GM12872 (cell line): Measurements from ENCODE around the gene TMEM54.

Source experiments
- TF ChIP-seq, protein P1 (sequence below): IDR thresholded peaks from 3 replicates; pipeline ENCODE4 v1.5.1; 2011; ENCODE audit warnings: low read depth, mild to moderate bottlenecking, low read length, moderate library complexity; ENCODE audit not compliant: insufficient read depth

Gene TMEM54, protein sequence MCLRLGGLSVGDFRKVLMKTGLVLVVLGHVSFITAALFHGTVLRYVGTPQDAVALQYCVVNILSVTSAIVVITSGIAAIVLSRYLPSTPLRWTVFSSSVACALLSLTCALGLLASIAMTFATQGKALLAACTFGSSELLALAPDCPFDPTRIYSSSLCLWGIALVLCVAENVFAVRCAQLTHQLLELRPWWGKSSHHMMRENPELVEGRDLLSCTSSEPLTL

DNA sequence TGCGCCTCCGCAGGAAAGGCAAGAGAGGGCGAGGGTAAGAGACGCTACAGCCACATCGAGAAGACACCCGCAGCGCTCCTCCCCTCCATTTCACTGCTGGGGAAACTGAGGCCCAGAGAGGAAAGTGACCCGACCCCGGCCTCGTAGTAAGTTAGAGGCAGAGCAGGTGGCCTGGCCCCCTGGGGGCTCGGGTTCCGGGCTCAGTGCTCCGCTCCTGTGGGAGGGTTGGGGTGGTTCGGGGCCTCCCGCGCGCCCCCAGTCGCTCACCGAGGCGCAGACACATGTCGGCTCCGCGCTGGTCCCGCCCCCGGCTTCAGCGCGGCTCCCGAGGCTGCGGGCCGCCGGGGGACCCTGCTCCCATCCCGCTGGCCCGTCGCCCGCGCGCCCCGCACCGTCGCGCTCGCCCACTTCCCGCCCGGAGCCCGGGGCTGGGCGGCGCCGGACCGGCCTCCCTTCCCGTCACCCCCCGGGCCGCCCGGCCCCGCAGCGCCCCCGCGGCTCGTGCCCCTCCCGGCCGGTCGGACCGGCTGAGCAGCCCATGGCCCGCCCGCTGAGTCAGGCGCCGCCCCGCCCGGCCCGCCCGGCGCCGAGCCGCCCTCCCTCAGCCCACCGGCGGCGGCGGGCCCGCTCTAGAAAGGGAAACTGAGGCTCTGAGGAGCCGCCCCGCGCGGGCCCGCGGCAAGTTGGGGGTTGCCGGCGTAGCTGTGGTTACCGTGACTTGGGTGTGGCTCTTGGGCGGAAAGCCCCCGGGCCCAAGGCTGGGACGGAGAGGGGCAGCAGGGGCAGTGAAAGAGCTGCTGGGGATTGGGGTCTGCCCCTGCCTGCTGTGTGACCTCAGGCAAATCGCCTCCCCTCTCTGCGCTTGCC is at the start of gene TMEM54:
Gene TMEM54 (minus strand): TSS at position 434 of the 867 bp plus-strand sequence. CDS start 151 bp downstream, at position 283.
- TF ChIP-seq, protein P1, sequence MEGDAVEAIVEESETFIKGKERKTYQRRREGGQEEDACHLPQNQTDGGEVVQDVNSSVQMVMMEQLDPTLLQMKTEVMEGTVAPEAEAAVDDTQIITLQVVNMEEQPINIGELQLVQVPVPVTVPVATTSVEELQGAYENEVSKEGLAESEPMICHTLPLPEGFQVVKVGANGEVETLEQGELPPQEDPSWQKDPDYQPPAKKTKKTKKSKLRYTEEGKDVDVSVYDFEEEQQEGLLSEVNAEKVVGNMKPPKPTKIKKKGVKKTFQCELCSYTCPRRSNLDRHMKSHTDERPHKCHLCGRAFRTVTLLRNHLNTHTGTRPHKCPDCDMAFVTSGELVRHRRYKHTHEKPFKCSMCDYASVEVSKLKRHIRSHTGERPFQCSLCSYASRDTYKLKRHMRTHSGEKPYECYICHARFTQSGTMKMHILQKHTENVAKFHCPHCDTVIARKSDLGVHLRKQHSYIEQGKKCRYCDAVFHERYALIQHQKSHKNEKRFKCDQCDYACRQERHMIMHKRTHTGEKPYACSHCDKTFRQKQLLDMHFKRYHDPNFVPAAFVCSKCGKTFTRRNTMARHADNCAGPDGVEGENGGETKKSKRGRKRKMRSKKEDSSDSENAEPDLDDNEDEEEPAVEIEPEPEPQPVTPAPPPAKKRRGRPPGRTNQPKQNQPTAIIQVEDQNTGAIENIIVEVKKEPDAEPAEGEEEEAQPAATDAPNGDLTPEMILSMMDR, result no peak

DNA sequence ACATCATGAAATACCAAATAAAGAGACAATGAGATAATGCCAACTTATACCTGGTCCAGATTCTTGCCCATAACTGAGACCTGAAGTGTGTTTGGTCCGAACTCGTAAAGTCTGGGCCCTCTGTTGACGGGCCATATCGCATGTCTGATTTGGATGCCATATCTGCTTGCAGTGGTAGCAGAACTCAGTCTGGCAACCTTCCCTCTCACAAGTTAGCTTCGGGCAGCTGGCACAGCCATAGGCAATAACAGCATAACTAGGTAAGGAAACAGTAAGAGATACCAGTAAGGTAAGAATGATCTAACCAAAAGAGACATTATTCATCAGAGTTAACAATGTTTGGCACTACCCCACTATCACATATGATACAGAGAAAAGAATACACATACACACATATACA is 48.3 kb upstream of the TMEM54 start:
- TF ChIP-seq, protein P1, result no peak

DNA sequence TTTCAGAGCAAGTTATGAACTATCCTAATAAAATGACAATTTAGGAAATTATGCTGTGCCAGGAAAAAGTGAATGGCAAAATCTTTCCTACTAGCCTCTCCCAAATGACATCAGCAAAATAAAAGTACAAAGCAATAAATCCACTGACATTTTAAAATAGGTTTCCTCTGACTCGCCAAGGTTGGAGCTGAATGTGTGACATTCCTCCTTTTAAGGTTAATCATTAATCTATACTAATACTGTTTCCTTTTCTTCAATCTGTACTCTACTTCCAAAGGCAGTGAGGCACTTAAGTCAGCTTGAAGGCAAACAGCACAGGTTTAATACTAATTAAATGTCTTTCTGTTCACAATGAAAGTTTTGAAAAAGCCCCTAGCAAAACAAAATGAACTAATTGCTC is 47.7 kb upstream of the TMEM54 start:
- TF ChIP-seq, protein P1, result no peak

DNA sequence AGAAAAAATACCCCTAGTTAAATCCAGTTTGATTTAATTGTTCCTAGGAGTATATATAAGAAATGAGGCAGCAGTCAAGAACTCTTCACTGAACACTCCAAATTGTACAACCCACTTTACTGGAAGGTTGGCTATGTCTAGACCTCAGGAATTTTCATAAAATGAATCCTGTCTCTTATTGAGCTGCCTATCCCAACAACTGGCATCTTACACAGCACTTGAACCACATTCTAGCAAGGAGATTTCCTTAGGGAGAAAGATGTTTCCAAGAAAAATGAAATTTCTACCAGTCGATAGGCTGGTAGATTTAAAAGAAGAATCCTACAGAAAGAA is 47.2 kb upstream of the TMEM54 start:
- TF ChIP-seq, protein P1, result no peak

DNA sequence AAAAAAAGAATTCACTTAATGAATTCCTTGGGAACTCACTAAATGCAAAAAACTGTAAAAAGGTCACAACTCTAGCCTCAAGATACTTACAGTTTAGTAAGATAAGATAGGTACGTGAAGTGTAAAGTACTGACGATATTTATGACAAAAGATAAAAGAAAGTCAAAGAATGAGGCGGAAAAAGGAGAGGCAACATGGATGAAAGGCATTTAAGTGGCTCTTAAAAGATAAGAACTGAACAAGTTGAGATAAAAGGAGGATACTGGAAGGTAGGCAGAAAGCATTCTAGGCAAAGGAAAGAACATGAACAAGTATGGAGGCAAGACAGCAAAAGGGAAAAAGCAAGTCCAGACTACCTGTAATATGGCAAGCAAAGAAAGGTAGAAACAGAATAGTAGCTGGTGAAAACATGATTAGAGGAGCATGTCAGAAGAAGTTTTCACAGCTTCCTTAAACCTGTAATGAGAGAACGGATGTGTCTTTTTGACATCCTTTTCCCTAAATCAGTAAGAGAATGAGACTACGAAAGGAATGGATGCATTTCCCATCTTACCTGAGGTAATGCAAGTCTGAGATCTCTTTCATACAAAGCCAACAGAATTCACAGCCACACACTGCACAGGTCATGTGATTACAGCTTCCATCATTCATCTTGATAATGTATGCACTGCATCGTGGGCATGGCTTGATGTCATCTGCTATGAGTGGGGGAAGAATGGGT is 46.6 kb upstream of the TMEM54 start:
- TF ChIP-seq, protein P1, result no peak

DNA sequence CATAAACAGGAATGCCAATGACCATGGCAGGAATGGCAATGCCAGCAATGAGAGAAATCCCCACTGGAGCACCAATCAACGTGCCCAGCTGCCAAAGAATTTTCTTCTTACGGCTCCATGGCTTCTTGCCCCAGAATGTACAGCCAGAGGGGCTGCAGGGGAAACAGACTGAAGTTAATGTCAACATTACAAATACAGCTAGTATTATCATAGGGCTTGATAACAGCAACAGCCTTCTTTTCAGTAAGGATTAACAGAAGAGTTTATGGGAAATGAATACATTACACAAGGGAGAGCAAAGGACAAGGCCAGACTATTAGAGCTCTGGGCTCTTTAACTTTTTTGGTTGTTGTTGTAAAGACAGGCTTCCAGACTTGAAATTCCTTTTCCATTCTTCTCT is 45.2 kb upstream of the TMEM54 start:
- TF ChIP-seq, protein P1, result no peak

DNA sequence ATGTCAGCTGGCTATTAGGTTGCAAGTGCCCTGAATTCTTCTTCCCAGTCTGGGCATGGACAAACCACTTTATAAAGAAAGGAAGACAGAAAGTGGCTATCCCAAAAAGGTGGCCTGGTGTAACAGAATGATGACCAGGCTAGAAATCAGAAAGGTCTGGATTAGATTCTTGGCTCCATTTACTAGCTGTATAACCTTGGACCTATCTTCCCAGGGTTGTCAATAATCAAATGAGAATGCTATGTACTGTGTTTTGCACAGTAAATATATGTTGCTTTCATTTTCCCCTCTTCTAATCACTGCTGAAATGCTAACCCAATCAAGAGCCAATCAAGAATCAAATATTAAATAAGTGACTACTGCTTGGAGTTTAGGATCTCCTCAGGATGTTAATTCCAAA is 43.0 kb upstream of the TMEM54 start:
- TF ChIP-seq, protein P1, result no peak
